Measurements from ENCODE around the gene PKM.

The PKM gene

GRCh38 chr15:72202302-72202701 lies 28.7 kb downstream of the PKM start:
- Histone ChIP-seq H3K4me3 (replicated peaks; ENCODE audit: insufficient read depth, low read length) (no peak overlapping the region), H3K27ac (replicated peaks) (no peak overlapping the region), H3K27me3 (ENCODE audit: insufficient read depth, poor library complexity, severe bottlenecking) (no peaks in the 10 kb centered on the region)
- no peak for TF ChIP-seq CTCF (IDR thresholded peaks at IDR 0.05; ENCODE audit: insufficient read depth, low read length)
- no peak for TF ChIP-seq POLR2AphosphoS5 (IDR thresholded peaks at IDR 0.05; ENCODE audit: low read depth)
- TF ChIP-seq SPI1 (IDR thresholded peaks at IDR 0.05; ENCODE audit: borderline replicate concordance, low read depth): no peak
- TF ChIP-seq REST (IDR thresholded peaks at IDR 0.05; ENCODE audit: insufficient replicate concordance, low read depth): no peak
- no peak for TF ChIP-seq GABPA (IDR thresholded peaks at IDR 0.05; ENCODE audit: low read depth)
- no peak for DNase-seq (ENCODE audit: low read depth in 1 of 2, low spot score in 1 of 2)

GRCh38 chr15:72201391-72201921 lies 29.5 kb downstream of the PKM start:
- peak in 1 of 2 experiments; percentile 4 for DNase-seq (ENCODE audit: low read depth in 1 of 2, low spot score in 1 of 2)
- no peak for TF ChIP-seq CTCF (IDR thresholded peaks at IDR 0.05; ENCODE audit: insufficient read depth, low read length)
- TF ChIP-seq POLR2AphosphoS5 (IDR thresholded peaks at IDR 0.05; ENCODE audit: low read depth): no peak; the same call in 1 of the 2 replicates
- no peak for TF ChIP-seq REST (IDR thresholded peaks at IDR 0.05; ENCODE audit: insufficient replicate concordance, low read depth)
- no peak for TF ChIP-seq SPI1 (IDR thresholded peaks at IDR 0.05; ENCODE audit: borderline replicate concordance, low read depth)
- no peak for TF ChIP-seq GABPA (IDR thresholded peaks at IDR 0.05; ENCODE audit: low read depth)
- no peak overlapping the region for H3K27ac ChIP-seq (replicated peaks)

GRCh38 chr15:72200395-72201237 lies 30.4 kb downstream of the PKM start:
- H3K27ac ChIP-seq (replicated peaks): no peak overlapping the region
- TF ChIP-seq POLR2AphosphoS5 (IDR thresholded peaks at IDR 0.05; ENCODE audit: low read depth): no peak
- no peak for TF ChIP-seq CTCF (IDR thresholded peaks at IDR 0.05; ENCODE audit: insufficient read depth, low read length)
- TF ChIP-seq REST (IDR thresholded peaks at IDR 0.05; ENCODE audit: insufficient replicate concordance, low read depth): no peak
- TF ChIP-seq SPI1 (IDR thresholded peaks at IDR 0.05; ENCODE audit: borderline replicate concordance, low read depth): no peak
- no peak for TF ChIP-seq GABPA (IDR thresholded peaks at IDR 0.05; ENCODE audit: low read depth)

More at GRCh38 chr15:72201391-72201921, 29.5 kb downstream of the PKM start:
- Histone ChIP-seq H3K27me3 (ENCODE audit: insufficient read depth, poor library complexity, severe bottlenecking) (no peaks in the 10 kb centered on the region), H3K4me3 (replicated peaks; ENCODE audit: insufficient read depth, low read length) (no peak overlapping the region)

More at GRCh38 chr15:72200395-72201237, 30.4 kb downstream of the PKM start:
- Histone ChIP-seq H3K27me3 (ENCODE audit: insufficient read depth, poor library complexity, severe bottlenecking) (no peaks in the 10 kb centered on the region), H3K4me3 (replicated peaks; ENCODE audit: insufficient read depth, low read length) (no peak overlapping the region)
- DNase-seq (ENCODE audit: low read depth in 1 of 2, low spot score in 1 of 2): peak in 1 of 2 experiments; percentile 3
